ENCODE results near the gene FKBP2. TPM values are rescaled to one million over a fixed set of nuclear protein-coding genes. Genes with fewer than 3 reads are reported as not detected.

The FKBP2 gene
- total RNA-seq, 1 experiment from 2014 or later = 259 TPM

- DNase-seq (ENCODE audit: low spot score) = peak; percentile 97
Measured at GRCh38 chr11:64284048-64284961, 43.4 kb downstream of the FKBP2 start, which contains the start of gene BAD. TSS of gene BAD (minus strand) at chr11:64284665. CDS start at chr11:64284368, 297 bp downstream.

- DNase-seq (ENCODE audit: low spot score) = peak; percentile 85
Measured at GRCh38 chr11:64284962-64285884, 44.3 kb downstream of the FKBP2 start, which contains the start of gene GPR137. TSS of gene GPR137 (plus strand) at chr11:64285848. CDS start at chr11:64286525, 677 bp downstream.

- peak; percentile 61 for DNase-seq (ENCODE audit: low spot score)
Measured at GRCh38 chr11:64285885-64286800, 45.2 kb downstream of the FKBP2 start.

- DNase-seq (ENCODE audit: low spot score) = no peak
Measured at GRCh38 chr11:64286801-64287159, 45.9 kb downstream of the FKBP2 start.

- no peak for DNase-seq (ENCODE audit: low spot score)
Measured at GRCh38 chr11:64287676-64288352, 46.9 kb downstream of the FKBP2 start.

GRCh38 chr11:64288353-64288750 is 47.5 kb downstream of the FKBP2 start:
- DNase-seq (ENCODE audit: low spot score) = no peak

- no peak for DNase-seq (ENCODE audit: low spot score)
Measured at GRCh38 chr11:64289002-64289564, 48.2 kb downstream of the FKBP2 start.

- DNase-seq (ENCODE audit: low spot score) = no peak
Measured at GRCh38 chr11:64290352-64291261, 49.7 kb downstream of the FKBP2 start.

- no peak for DNase-seq (ENCODE audit: low spot score)
Measured at GRCh38 chr11:64291262-64291751, 50.4 kb downstream of the FKBP2 start, which contains the start of gene KCNK4. TSS of gene KCNK4 (plus strand) at chr11:64291302. CDS start at chr11:64293019, 1,717 bp downstream.

- DNase-seq (ENCODE audit: low spot score) = no peak
Measured at GRCh38 chr11:64291752-64292459, 51.0 kb downstream of the FKBP2 start.

GRCh38 chr11:64292460-64293254 is 51.8 kb downstream of the FKBP2 start:
- no peak for DNase-seq (ENCODE audit: low spot score)

Other genes starting within 250 kb of the FKBP2 start
- gene FLRT1, start 205.2 kb upstream of the FKBP2 start, total RNA-seq (2014; rRNA removed; shearing (Covaris generic)) = 0.15 TPM in 1 of 2 replicates, not detected in the other
- gene MACROD1, start 75.0 kb upstream of the FKBP2 start, total RNA-seq (2014; rRNA removed; shearing (Covaris generic)) = 184 and 226 TPM in 2 replicates
- 342 and 388 TPM in 2 replicates for gene STIP1, start 54.9 kb upstream of the FKBP2 start, total RNA-seq (2014; rRNA removed; shearing (Covaris generic))
- gene FERMT3, start 34.4 kb upstream of the FKBP2 start, total RNA-seq (2014; rRNA removed; shearing (Covaris generic)) = 5.3 and 5.9 TPM in 2 replicates
- 112 and 126 TPM in 2 replicates for gene TRPT1, start 14.9 kb upstream of the FKBP2 start, total RNA-seq (2014; rRNA removed; shearing (Covaris generic))
- gene NUDT22, start 14.8 kb upstream of the FKBP2 start, total RNA-seq (2014; rRNA removed; shearing (Covaris generic)) = 224 and 226 TPM in 2 replicates
- gene DNAJC4, start 10.5 kb upstream of the FKBP2 start, total RNA-seq (2014; rRNA removed; shearing (Covaris generic)) = 19.5 and 23.5 TPM in 2 replicates
- 49.2 and 53.7 TPM in 2 replicates for gene VEGFB, start 6.5 kb upstream of the FKBP2 start, total RNA-seq (2014; rRNA removed; shearing (Covaris generic))
- gene PPP1R14B, start 5.8 kb downstream of the FKBP2 start, total RNA-seq (2014; rRNA removed; shearing (Covaris generic)) = 643 and 699 TPM in 2 replicates
- 130 and 137 TPM in 2 replicates for gene PLCB3, start 10.4 kb downstream of the FKBP2 start, total RNA-seq (2014; rRNA removed; shearing (Covaris generic))
- gene BAD, start 43.6 kb downstream of the FKBP2 start, total RNA-seq (2014; rRNA removed; shearing (Covaris generic)) = 159 and 160 TPM in 2 replicates
- gene GPR137, start 44.8 kb downstream of the FKBP2 start, total RNA-seq (2014; rRNA removed; shearing (Covaris generic)) = 23.9 and 36.5 TPM in 2 replicates
- not detected in 2 replicates for gene KCNK4, start 50.2 kb downstream of the FKBP2 start, total RNA-seq (2014; rRNA removed; shearing (Covaris generic))
- gene CATSPERZ, start 59.3 kb downstream of the FKBP2 start, total RNA-seq (2014; rRNA removed; shearing (Covaris generic)) = 1.4 and 2.3 TPM in 2 replicates
- gene ESRRA, start 64.4 kb downstream of the FKBP2 start, total RNA-seq (2014; rRNA removed; shearing (Covaris generic)) = 180 TPM in 2 replicates
- gene TRMT112, start 76.5 kb downstream of the FKBP2 start, total RNA-seq (2014; rRNA removed; shearing (Covaris generic)) = 503 and 525 TPM in 2 replicates
- gene PRDX5, start 77.0 kb downstream of the FKBP2 start, total RNA-seq (2014; rRNA removed; shearing (Covaris generic)) = 254 and 276 TPM in 2 replicates
- 11.4 and 12.8 TPM in 2 replicates for gene CCDC88B, start 99.1 kb downstream of the FKBP2 start, total RNA-seq (2014; rRNA removed; shearing (Covaris generic))
- gene RPS6KA4, start 118.1 kb downstream of the FKBP2 start, total RNA-seq (2014; rRNA removed; shearing (Covaris generic)) = 149 and 158 TPM in 2 replicates

Measured in HT-29 (cell line).